H1 (cell line): Measurements from ENCODE around the gene GABRA1. TPM values are rescaled to one million over a fixed set of nuclear protein-coding genes. Genes with fewer than 3 reads are reported as not detected.

Source experiments
- CTCF ChIA-PET: fragments of 300-600 bp; sonication (Branson Sonifier 250); formaldehyde crosslinking; loops from one replicate; lab custom pipeline; 2021; ENCODE audit not compliant: partially characterized antibody; lab: Charles Lee
- POLR2A ChIA-PET: fragments of 300-600 bp; sonication (Branson Sonifier 250); formaldehyde crosslinking; loops from one replicate; lab custom pipeline; 2021; ENCODE audit warnings: inconsistent platforms; ENCODE audit not compliant: partially characterized antibody; lab: Charles Lee
- DNase-seq, 2 experiments: peaks; one replicate each; pipeline versions ENCODE4 v3.0.0 to v3.0.0-alpha.2; 2010 to 2022; ENCODE audit warnings: low spot score in 2 of 2, low read depth in 1 of 2, mixed read lengths in 1 of 2
- FAIRE-seq: peaks from 2 replicates; lab custom pipeline; 2011; peaks lifted over from hg19 to GRCh38; lab: Jason Lieb, UNC
- H2AFZ ChIP-seq: 2 replicates; pipeline ENCODE4 v1.8.1; 2012; ENCODE audit warnings: low read length, inconsistent platforms
- H2AK5ac ChIP-seq: 2 replicates; pipeline ENCODE4 v1.6.1; 2013; ENCODE audit warnings: low read depth, low read length
- H2BK120ac ChIP-seq: replicated peaks from 2 replicates; pipeline ENCODE3; 2013; ENCODE audit warnings: low read depth, low read length, inconsistent platforms
- H2BK12ac ChIP-seq: 2 replicates; pipeline ENCODE4 v1.6.1; 2013; ENCODE audit warnings: low read depth, low read length
- H2BK15ac ChIP-seq: 2 replicates; pipeline ENCODE4 v1.6.1; 2013; ENCODE audit warnings: low read length
- H2BK20ac ChIP-seq: 2 replicates; pipeline ENCODE4 v1.6.1; 2013; ENCODE audit warnings: low read length
- H2BK5ac ChIP-seq: 2 replicates; pipeline ENCODE4 v1.6.1; 2013; ENCODE audit warnings: low read depth, low read length
- H3K14ac ChIP-seq: 2 replicates; pipeline ENCODE4 v1.6.1; 2013; ENCODE audit warnings: inconsistent platforms; ENCODE audit not compliant: insufficient read length
- H3K18ac ChIP-seq: 2 replicates; pipeline ENCODE4 v1.6.1; 2013; ENCODE audit warnings: low read length; ENCODE audit errors: extremely low read depth
- H3K23ac ChIP-seq: 2 replicates; pipeline ENCODE4 v1.6.1; 2013; ENCODE audit warnings: inconsistent platforms; ENCODE audit not compliant: insufficient read length
- H3K23me2 ChIP-seq: 2 replicates; pipeline ENCODE4 v1.6.1; 2013; ENCODE audit warnings: low read depth, low read length
- H3K27ac ChIP-seq: 2 replicates; pipeline ENCODE4 v1.6.1; 2011; ENCODE audit warnings: low read depth, low read length, inconsistent platforms
- H3K27me3 ChIP-seq, 4 experiments: replicated peaks in 1 of 4; 1 replicate in 1 of 4; 2 replicates in 3 of 4; pipeline versions ENCODE4 v1.6.1 to v1.8.1; 2011 to 2013; ENCODE audit warnings: low read length in 3 of 4, mild to moderate bottlenecking in 3 of 4, inconsistent platforms in 2 of 4, mixed read lengths in 2 of 4, moderate library complexity in 1 of 4; ENCODE audit not compliant: control insufficient read depth in 3 of 4, insufficient read depth in 3 of 4; ENCODE audit errors: extremely low read depth in 1 of 4
- H3K36me3 ChIP-seq, 4 experiments: 2 replicates each; pipeline versions ENCODE4 v1.6.1 to v1.8.1; 2011 to 2013; ENCODE audit warnings: mild to moderate bottlenecking in 4 of 4, low read length in 3 of 4, moderate library complexity in 2 of 4, control low read depth in 1 of 4, inconsistent platforms in 1 of 4; ENCODE audit not compliant: insufficient read depth in 4 of 4, control insufficient read depth in 2 of 4
- H3K4ac ChIP-seq: replicated peaks from 2 replicates; pipeline ENCODE3; 2013; ENCODE audit warnings: low read length, low read depth, mixed read lengths, inconsistent platforms; ENCODE audit not compliant: insufficient read length
- H3K4me1 ChIP-seq, 4 experiments: replicated peaks in 1 of 4; 1 replicate in 1 of 4; 2 replicates in 3 of 4; pipeline versions ENCODE4 v1.6.1 to v1.8.1; 2011 to 2013; ENCODE audit warnings: low read length in 3 of 4, inconsistent platforms in 2 of 4, mixed read lengths in 1 of 4; ENCODE audit not compliant: insufficient read depth in 4 of 4, control insufficient read depth in 3 of 4
- H3K4me2 ChIP-seq, 2 experiments: 2 replicates each; pipeline versions ENCODE4 v1.6.1 to v1.8.1; 2011 to 2013; ENCODE audit warnings: low read depth in 2 of 2, low read length in 2 of 2, control low read depth in 1 of 2, inconsistent platforms in 1 of 2, mild to moderate bottlenecking in 1 of 2; ENCODE audit not compliant: insufficient read depth in 1 of 2
- H3K4me3 ChIP-seq, 4 experiments: fragments of 200-600, 300-600 bp in 1 of 4; sonication (generic), shearing (Covaris generic), sonication (Bioruptor Twin) in 1 of 4; 2 replicates each; pipeline versions ENCODE4 v1.5.1 to v1.8.1; 2011 to 2016; ENCODE audit warnings: low read length in 4 of 4, low read depth in 3 of 4, control low read depth in 2 of 4, inconsistent platforms in 2 of 4, mild to moderate bottlenecking in 2 of 4, mixed read lengths in 1 of 4, moderate library complexity in 1 of 4; ENCODE audit not compliant: insufficient read depth in 2 of 4; ENCODE audit errors: extremely low read depth in 1 of 4
- H3K56ac ChIP-seq: replicated peaks from 2 replicates; pipeline ENCODE3; 2013; ENCODE audit warnings: low read depth, mild to moderate bottlenecking, mixed read lengths, low read length, inconsistent platforms; ENCODE audit not compliant: insufficient read length
- H3K79me1 ChIP-seq: 2 replicates; pipeline ENCODE4 v1.6.1; 2013; ENCODE audit warnings: low read depth, low read length, control low read depth
- H3K79me2 ChIP-seq, 2 experiments: 2 replicates each; pipeline versions ENCODE4 v1.6.1 to v1.8.1; 2012 to 2013; ENCODE audit warnings: low read length in 2 of 2, mild to moderate bottlenecking in 2 of 2, inconsistent platforms in 1 of 2; ENCODE audit not compliant: insufficient read depth in 2 of 2, control insufficient read depth in 1 of 2
- H3K9ac ChIP-seq, 4 experiments: replicated peaks in 1 of 4; 1 replicate in 1 of 4; 2 replicates in 3 of 4; pipeline versions ENCODE4 v1.6.1 to v1.8.1; 2011 to 2013; ENCODE audit warnings: low read depth in 3 of 4, low read length in 3 of 4, control low read depth in 2 of 4, mild to moderate bottlenecking in 2 of 4, moderate library complexity in 2 of 4, inconsistent platforms in 1 of 4; ENCODE audit errors: extremely low read depth in 1 of 4
- H3K9me3 ChIP-seq, 2 experiments: 2 replicates each; pipeline versions ENCODE4 v1.6.1 to v1.8.1; 2012 to 2013; ENCODE audit warnings: mild to moderate bottlenecking in 2 of 2, moderate library complexity in 2 of 2, control low read depth in 1 of 2, inconsistent platforms in 1 of 2, low read depth in 1 of 2, low read length in 1 of 2, mixed read lengths in 1 of 2; ENCODE audit not compliant: insufficient read depth in 2 of 2
- H4K20me1 ChIP-seq, 2 experiments: replicated peaks in 1 of 2; 2 replicates each; pipeline versions ENCODE3 to v1.8.1; 2011 to 2013; ENCODE audit warnings: inconsistent platforms in 2 of 2, low read length in 2 of 2, mild to moderate bottlenecking in 1 of 2; ENCODE audit not compliant: insufficient read depth in 2 of 2, control insufficient read depth in 1 of 2
- H4K5ac ChIP-seq: 2 replicates; pipeline ENCODE4 v1.6.1; 2013; ENCODE audit warnings: low read length, low read depth, mixed read lengths, inconsistent platforms; ENCODE audit not compliant: insufficient read length
- H4K8ac ChIP-seq: 2 replicates; pipeline ENCODE4 v1.8.0; 2013; ENCODE audit warnings: mild to moderate bottlenecking, moderate library complexity, low read length, inconsistent platforms; ENCODE audit not compliant: insufficient read depth; ENCODE audit errors: extremely low read depth
- H4K91ac ChIP-seq: replicated peaks from 2 replicates; pipeline ENCODE3; 2013; ENCODE audit warnings: low read length, mixed read lengths, inconsistent platforms; ENCODE audit not compliant: insufficient read length
- ATF2 ChIP-seq: IDR thresholded peaks from 2 replicates; pipeline ENCODE4 v1.6.1; 2012; ENCODE audit warnings: low read length, inconsistent platforms
- CHD1 ChIP-seq: IDR thresholded peaks from 2 replicates; pipeline ENCODE4 v1.6.1; 2012; ENCODE audit warnings: low read depth, low read length, improper control_type of control experiment
- CREB1 ChIP-seq: IDR thresholded peaks from 2 replicates; pipeline ENCODE4 v1.6.1; 2012; ENCODE audit warnings: inconsistent platforms
- CTBP2 ChIP-seq: IDR thresholded peaks from 2 replicates; pipeline ENCODE4 v1.7.0; 2011; ENCODE audit warnings: borderline replicate concordance, mild to moderate bottlenecking, moderate library complexity, mixed read lengths, low read length; ENCODE audit not compliant: insufficient read depth, insufficient read length
- EZH2 ChIP-seq: fragments of 200-600 bp; sonication (generic); IDR thresholded peaks from 2 replicates; pipeline ENCODE4 v1.7.1; 2012; ENCODE audit warnings: low read depth, mild to moderate bottlenecking, moderate library complexity, low read length, inconsistent platforms; ENCODE audit not compliant: severe bottlenecking
- JUND ChIP-seq: IDR thresholded peaks from 2 replicates; pipeline ENCODE4 v1.6.1; 2011; ENCODE audit warnings: mild to moderate bottlenecking, improper control_type of control experiment, low read length
- PHF8 ChIP-seq: fragments of 200-600 bp; sonication (generic); conservative IDR thresholded peaks from 2 replicates; pipeline ENCODE4 v1.7.1; 2012; ENCODE audit warnings: low read depth, mild to moderate bottlenecking, inconsistent platforms, low read length, moderate library complexity
- SUZ12 ChIP-seq: fragments of 200-600 bp; sonication (generic); IDR thresholded peaks from 2 replicates; pipeline ENCODE4 v1.6.1; 2012; ENCODE audit warnings: mild to moderate bottlenecking, inconsistent platforms, low read length, moderate library complexity, mixed read lengths
- TEAD4 ChIP-seq: IDR thresholded peaks from 2 replicates; pipeline ENCODE4 v1.6.1; 2012; ENCODE audit warnings: low read depth, low read length, inconsistent platforms, mixed read lengths
- ZNF274 ChIP-seq: IDR thresholded peaks from 2 replicates; pipeline ENCODE4 v1.7.0; 2012; ENCODE audit warnings: low read length, borderline replicate concordance; ENCODE audit errors: extremely low read depth
- WGBS, 2 experiments: shearing (Covaris generic) in 1 of 2; methylation state at CpG; one replicate each; pipeline versions ENCODE4 v1.1.6 to v1.1.7; 2013 to 2015; ENCODE audit warnings: low lambda C conversion rate in 2 of 2, mixed read lengths in 2 of 2, inconsistent platforms in 1 of 2, low coverage in 1 of 2, missing lambda C conversion rate in 1 of 2; ENCODE audit not compliant: insufficient replicate concordance in 2 of 2, insufficient coverage in 1 of 2, insufficient read length in 1 of 2; ENCODE audit errors: extremely low coverage in 1 of 2, missing lambda C conversion rate in 1 of 2; 5-methylcytosine and 5-hydroxymethylcytosine counted together
- polyA plus RNA-seq, 7 experiments: library from polyadenylated mRNA; depleted of rRNA in 3 of 7; stranded (reverse) in 5 of 7; unstranded in 2 of 7; fragments of >200 nt in 5 of 7; fragments of 200-250 nt in 2 of 7; gene quantifications; 1 replicate in 5 of 7; 2 replicates in 1 of 7; 4 replicates in 1 of 7; pipeline versions ENCODE4 v1.2.1 to v1.2.3, GENCODE V29; 2011 to 2013; ENCODE audit warnings: missing spikeins in 2 of 7, mixed read lengths in 2 of 7
- total RNA-seq: library from RNA; stranded (reverse); fragmentation: NEBNext Ultra II Directional; extraction: Animal tissue kit (Norgen Biotek cat#: 25700); gene quantifications from 2 replicates; pipeline ENCODE4 v1.2.1, GENCODE V29; 2021
- TF ChIP-seq, protein P1 (sequence below): IDR thresholded peaks from 2 replicates; pipeline ENCODE4 v1.6.1; 2011; ENCODE audit warnings: low read depth, mild to moderate bottlenecking, low read length; ENCODE audit not compliant: insufficient read depth

Gene GABRA1
- total and polyA plus RNA-seq, 2 of the 8 experiments (the other 6 are each of a cell fraction or from before 2014, with no cell fraction given) = 4.7 to 16.2 TPM

DNA sequence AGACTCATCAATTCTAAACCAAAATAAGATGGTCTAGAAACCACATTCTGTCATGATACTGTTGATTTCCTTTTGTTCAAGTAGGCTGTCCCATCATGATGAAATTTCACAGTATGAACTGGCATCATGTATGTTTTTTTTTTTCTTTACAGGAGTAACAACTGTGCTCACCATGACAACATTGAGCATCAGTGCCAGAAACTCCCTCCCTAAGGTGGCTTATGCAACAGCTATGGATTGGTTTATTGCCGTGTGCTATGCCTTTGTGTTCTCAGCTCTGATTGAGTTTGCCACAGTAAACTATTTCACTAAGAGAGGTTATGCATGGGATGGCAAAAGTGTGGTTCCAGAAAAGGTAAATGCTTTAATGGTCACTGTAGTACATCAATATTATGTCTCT lies 47.6 kb downstream of the GABRA1 start:
- no peak overlapping the region for H3K18ac ChIP-seq
- peaks cover 0 to 4% (median 0%) of the 10 kb centered on the region in 4 experiments; a peak in 1 of 8 replicates for H3K36me3 ChIP-seq
- no peak overlapping the region for H3K23ac ChIP-seq
- H3K23me2 ChIP-seq = no peaks in the 10 kb centered on the region
- FAIRE-seq (no peak), DNase-seq (no peak)
- H2AK5ac ChIP-seq = no peak overlapping the region
- H2AFZ ChIP-seq = no peak overlapping the region
- no peak overlapping the region for H3K56ac ChIP-seq
- H2BK12ac ChIP-seq = no peak overlapping the region
- no peak overlapping the region for H3K4me2 ChIP-seq
- no peaks in the 10 kb centered on the region for H3K79me2 ChIP-seq
- no peak overlapping the region for H2BK5ac ChIP-seq
- H4K5ac ChIP-seq = no peak overlapping the region
- POLR2A ChIA-PET = no interaction called here
- no peak overlapping the region for H3K4me3 ChIP-seq
- H3K27ac ChIP-seq = no peak overlapping the region
- TF ChIP-seq SUZ12 (no peak), CREB1 (no peak), JUND (no peak), PHF8 (no peak), CHD1 (no peak), TEAD4 (no peak), EZH2 (no peak), ATF2 (no peak), CTBP2 (no peak), ZNF274 (no peak)
- TF ChIP-seq, protein P1, sequence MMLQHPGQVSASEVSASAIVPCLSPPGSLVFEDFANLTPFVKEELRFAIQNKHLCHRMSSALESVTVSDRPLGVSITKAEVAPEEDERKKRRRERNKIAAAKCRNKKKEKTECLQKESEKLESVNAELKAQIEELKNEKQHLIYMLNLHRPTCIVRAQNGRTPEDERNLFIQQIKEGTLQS = no peak
- no peak overlapping the region for H3K9ac ChIP-seq
- H3K4ac ChIP-seq = no peak overlapping the region
- no peaks in the 10 kb centered on the region for H4K20me1 ChIP-seq
- no peaks in the 10 kb centered on the region; a peak in 1 of 7 replicates for H3K4me1 ChIP-seq
- H3K79me1 ChIP-seq = no peaks in the 10 kb centered on the region
- no peak overlapping the region for H2BK20ac ChIP-seq
- no peaks in the 10 kb centered on the region for H3K27me3 ChIP-seq
- 88% methylated on average over 1 of the region's 1 CpG; no CpG with 5 or more reads in 1 of the 2 experiments for WGBS, 2 experiments
- no peak overlapping the region for H2BK120ac ChIP-seq
- no peak overlapping the region for H3K14ac ChIP-seq
- H3K9me3 ChIP-seq = no peaks in the 10 kb centered on the region
- CTCF ChIA-PET = no interaction called here
- H4K91ac ChIP-seq = no peak overlapping the region
- H4K8ac ChIP-seq = no peak overlapping the region
- no peak overlapping the region for H2BK15ac ChIP-seq
